GM18520 (cell line): ENCODE data around the gene CFAP47.
"Not testable (repeated sequence)": the region's sequence is repeated elsewhere in the genome, so short reads cannot be mapped to it uniquely, and the experiment has no call there.

Source experiments
- ATAC-seq: cut with Tn5 transposase; IDR thresholded peaks from one replicate; pipeline ENCODE4 v1.9.1; 2021; ENCODE audit not compliant: unreplicated experiment

CFAP47 gene

GRCh38 chrX:36214924-36215323, 295.4 kb downstream of the CFAP47 start:
- no peak for ATAC-seq

- ATAC-seq = no peak
Measured at GRCh38 chrX:36218801-36219200, 299.3 kb downstream of the CFAP47 start.

- ATAC-seq = not testable (repeated sequence)
Measured at GRCh38 chrX:36234840-36235528, 315.4 kb downstream of the CFAP47 start.

- no peak for ATAC-seq
Measured at GRCh38 chrX:36241397-36241796, 321.9 kb downstream of the CFAP47 start.

DNA sequence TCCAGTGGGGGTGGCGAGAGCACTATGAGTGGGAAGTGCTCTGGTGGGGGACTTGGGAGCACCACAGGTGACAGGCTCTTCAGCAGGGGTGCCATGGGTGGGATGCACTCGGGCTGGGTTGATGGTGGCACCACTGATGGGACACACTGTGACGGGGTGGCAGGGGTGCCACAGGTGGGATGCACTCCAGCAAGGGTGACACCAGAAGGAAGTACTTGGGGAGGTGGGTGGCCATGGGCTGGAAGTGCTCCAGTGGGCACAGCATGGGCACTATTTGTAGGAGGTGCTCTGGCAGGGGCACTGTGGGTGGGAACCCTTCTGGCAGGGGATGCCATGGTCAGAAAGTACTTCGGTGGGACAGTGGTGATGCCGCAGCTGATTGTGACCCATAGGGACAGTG, 346.6 kb downstream of the CFAP47 start:
- ATAC-seq = no peak

DNA sequence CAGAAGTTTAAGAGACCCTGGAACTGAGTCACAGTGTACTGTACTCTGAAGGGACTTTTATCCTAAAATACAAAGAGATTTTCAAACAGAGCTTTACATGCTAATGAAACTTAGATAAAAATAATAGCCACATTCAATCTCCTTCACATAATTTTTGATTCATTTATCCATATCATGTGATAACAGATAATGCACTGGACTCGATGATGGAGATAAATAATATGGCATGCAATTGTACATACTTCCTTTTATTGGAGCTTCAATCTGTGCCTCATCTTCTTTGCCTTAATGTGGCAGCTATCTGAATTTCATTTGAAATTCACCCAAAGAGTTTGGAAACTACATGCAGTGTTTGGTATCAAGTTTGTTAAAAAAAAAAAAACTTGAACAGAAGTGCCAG, 390.6 kb downstream of the CFAP47 start:
- no peak for ATAC-seq

- no peak for ATAC-seq
Measured at GRCh38 chrX:36314303-36314702, 394.8 kb downstream of the CFAP47 start.

DNA sequence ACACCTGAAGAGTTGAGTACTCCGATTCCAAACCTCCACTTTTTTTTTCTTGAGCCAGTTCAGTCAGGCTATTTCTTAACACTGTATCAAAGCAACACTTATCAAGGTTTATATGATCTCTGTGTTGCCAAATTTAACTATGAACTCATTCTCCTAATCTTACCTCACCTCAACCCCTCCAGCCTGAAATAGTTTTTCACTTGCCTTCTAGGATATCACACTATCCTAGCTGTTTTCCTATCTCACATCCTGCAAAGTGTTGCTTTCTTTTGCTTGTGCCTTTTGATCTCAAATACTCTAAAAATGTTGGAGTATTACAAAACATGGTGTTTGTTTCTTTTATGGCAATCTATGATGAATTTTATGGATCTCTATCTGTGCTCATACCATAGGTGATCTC, 415.0 kb downstream of the CFAP47 start:
- ATAC-seq = no peak

DNA sequence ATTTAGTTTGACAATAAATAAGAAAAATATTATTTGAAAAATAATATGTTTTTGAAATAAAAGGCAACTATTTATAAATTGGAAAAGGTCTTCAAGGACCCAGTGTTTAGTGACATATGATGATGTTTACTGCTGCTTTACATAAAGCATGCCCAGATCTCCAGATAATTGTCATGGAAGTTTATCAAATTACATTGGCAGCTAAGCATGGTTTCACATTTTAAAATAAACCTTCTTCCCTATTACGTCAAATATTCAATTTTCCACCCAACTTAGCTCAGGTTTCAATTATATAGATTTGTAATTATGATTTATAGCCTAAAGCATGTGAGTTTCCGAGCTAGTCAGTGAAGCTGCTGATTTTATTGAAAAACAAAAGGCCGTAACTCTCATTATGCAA, 417.2 kb downstream of the CFAP47 start:
- ATAC-seq = no peak

DNA sequence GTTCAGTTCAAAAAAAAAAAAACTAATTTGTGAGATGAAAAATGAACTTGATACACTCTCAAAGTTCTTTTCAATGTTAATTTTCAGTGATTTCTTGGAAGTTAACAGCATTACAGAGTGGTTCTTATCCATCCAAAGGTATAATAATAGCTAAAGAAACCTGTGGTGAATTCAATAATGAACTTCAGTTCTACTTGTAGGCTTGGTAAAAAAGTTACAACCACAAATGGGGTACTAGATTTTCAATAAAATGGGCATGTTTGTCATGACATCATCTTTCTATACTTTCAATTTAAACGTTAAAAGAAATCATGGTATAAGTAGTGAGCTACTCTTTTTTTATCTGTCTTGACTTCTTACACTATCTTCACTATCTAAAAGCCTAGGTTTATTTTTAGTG, 424.8 kb downstream of the CFAP47 start:
- no peak for ATAC-seq

DNA sequence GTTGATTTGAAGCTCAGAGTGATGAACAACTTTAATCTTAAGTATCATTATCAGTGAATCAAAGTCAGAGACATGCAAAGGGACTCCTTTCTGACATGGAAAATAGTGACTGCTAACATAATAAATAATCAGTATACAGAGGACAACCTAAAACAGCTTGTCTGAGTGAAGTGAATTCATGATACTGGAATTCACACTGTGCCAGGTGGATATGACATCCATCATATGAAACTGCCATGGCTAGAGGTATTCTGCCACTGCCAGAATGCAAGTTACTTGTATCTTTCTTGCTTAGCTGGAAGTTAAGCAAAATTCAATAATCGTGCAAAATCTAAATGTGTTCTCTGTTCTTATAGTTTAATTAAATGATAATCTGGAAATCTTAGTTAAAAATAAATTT, 429.0 kb downstream of the CFAP47 start:
- no peak for ATAC-seq

DNA sequence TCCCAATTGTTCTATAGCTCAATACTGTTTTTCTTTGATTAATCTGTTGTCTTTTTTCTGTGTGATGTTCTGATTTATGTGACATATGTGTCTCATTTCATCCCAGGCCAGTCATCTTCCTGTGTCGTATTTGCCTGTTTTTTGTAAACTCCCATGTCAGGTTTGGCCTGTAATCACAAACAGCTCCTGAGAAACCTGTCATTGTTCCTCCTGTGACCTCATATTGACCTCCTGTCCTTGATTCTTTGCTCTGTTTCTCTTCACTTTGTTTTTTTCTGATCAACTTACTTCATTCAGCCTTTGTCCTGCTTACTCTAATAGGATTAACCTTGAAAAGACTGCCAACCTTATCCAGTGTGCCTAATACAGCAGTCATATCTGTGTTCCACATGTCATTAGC, 438.3 kb downstream of the CFAP47 start:
- ATAC-seq = no peak

- no peak for ATAC-seq
Measured at GRCh38 chrX:36364262-36364661, 444.7 kb downstream of the CFAP47 start.

GRCh38 chrX:36383495-36383894, 464.0 kb downstream of the CFAP47 start:
- ATAC-seq = no peak

DNA sequence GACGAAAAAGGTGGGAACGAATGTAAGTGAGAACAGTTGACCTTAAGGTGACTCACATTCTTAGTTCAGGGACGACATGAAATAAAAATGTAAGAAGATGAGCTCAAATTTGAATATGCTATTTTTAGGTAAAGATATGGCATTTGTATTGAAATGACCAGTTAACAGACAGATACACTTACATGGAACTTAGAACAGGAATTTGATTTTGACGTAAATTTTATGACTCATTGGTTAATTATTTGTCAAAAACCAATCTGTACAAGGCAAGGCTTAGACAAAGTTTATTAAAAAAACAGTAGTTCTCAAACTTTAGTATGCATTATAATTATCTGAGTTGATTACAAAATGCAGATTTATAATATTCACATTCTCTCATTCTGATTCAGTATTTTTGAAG, 469.4 kb downstream of the CFAP47 start:
- ATAC-seq = no peak

DNA sequence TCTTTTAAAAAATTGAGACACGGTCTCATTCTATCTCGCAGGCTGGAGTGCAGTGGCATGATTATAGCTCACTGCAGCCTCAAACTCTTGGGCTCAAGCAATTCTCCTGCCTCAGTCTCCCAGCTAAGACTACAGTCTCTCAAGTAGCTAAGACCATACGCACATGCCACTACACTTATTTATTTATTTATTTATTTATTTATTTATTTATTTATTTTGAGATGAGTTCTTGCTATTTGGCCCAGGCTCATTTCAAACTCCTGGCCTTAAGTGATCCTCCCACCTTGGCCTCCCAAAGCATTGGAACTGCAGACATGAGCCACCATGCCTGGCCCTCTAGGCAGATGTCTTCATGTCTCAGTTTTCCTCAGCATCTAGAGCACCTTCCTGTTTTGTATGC, 482.2 kb downstream of the CFAP47 start:
- no peak for ATAC-seq

- ATAC-seq = no peak
Measured at GRCh38 chrX:36407836-36408235, 488.3 kb downstream of the CFAP47 start.

DNA sequence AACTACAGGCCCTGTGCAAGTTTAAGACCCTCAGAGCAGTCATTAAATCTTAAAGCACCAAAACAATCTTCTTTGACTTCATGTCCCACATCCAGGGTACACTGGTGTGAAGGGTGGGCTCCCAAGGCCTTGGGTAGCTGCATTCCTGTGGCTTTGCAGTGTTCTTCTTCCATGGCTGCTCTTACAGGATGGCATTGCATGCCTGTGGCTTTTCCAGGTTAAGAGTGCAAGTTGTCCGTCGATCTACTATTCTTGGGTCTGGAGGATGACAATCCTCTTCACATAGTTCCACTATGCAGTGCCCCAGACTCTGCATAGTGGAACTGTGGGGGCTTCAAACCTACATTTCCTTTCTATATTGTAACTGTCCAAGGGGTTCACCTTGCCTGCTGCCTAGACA, 494.5 kb downstream of the CFAP47 start:
- no peak for ATAC-seq

- no peak for ATAC-seq
Measured at GRCh38 chrX:36422368-36422767, 502.8 kb downstream of the CFAP47 start.

GRCh38 chrX:36431819-36432218, 512.3 kb downstream of the CFAP47 start:
- no peak for ATAC-seq

- no peak for ATAC-seq
Measured at GRCh38 chrX:36434522-36434921, 515.0 kb downstream of the CFAP47 start.
